GM19043 (cell line): ENCODE measurements around the gene ARIH2.
"Not testable (repeated sequence)": the region's sequence is repeated elsewhere in the genome, so short reads cannot be mapped to it uniquely, and the experiment has no call there.

Experiments used
- ATAC-seq: cut with Tn5 transposase; IDR thresholded peaks from one replicate; pipeline ENCODE4 v1.9.1; 2021; ENCODE audit warnings: low read depth; ENCODE audit not compliant: unreplicated experiment

ARIH2 gene

GRCh38 chr3:48918388-48919214 lies at the start of gene ARIH2:
Gene ARIH2, plus strand, starts transcription at chr3:48918842. Its CDS starts 8,717 bp downstream, at chr3:48927559.
- ATAC-seq: peak; percentile 75

GRCh38 chr3:48877671-48878070 lies 41.0 kb upstream of the ARIH2 start:
- no peak for ATAC-seq

- no peak for ATAC-seq
These were observed 39.2 kb upstream of the ARIH2 start for GRCh38 chr3:48879307-48879993.

DNA sequence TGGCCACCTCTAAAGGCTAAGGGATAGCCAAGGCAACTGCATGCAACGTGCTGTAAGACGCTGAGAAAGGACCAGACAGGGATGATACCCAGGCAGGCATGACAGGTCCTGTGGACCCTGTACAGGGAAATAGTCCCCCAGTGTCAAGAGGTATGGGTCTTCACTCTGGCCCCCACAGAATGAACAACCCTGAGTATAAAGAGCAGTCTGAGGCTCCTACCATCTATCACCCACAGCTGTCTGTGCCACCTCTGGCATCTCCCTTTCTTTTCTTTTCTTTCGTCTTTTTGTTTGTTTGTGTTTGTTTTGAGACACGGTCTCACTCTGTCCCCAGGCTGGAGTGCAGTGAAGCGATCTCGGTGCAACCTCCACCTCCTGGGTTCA lies 38.7 kb upstream of the ARIH2 start:
- ATAC-seq: no peak

GRCh38 chr3:48881006-48881405 lies 37.6 kb upstream of the ARIH2 start:
- no peak for ATAC-seq

DNA sequence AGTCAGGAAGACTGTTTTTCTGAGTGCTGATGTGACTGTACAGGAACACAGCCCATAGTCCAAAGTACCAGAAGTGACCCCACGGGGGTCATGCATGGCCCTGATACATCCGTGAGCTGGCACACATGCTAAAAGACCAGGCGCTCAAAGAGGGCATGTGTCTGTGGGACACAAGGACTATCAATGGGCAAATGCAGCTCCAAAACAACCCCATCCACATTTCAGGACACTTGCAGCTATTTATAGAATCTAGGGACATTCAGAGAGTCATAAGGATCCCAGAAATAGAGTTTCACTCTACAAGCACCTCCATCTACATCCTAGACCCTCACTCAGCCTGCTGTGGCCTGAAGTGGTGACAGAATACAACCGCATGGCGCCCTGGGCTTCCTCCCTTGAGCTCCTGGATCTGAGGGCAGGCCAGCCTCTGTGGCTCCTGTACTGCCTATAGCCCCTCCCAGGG lies 37.0 kb upstream of the ARIH2 start:
- no peak for ATAC-seq

GRCh38 chr3:48885753-48886152 lies 32.9 kb upstream of the ARIH2 start:
- no peak for ATAC-seq

- no peak for ATAC-seq
These were observed 27.0 kb upstream of the ARIH2 start for GRCh38 chr3:48891606-48892005.

DNA sequence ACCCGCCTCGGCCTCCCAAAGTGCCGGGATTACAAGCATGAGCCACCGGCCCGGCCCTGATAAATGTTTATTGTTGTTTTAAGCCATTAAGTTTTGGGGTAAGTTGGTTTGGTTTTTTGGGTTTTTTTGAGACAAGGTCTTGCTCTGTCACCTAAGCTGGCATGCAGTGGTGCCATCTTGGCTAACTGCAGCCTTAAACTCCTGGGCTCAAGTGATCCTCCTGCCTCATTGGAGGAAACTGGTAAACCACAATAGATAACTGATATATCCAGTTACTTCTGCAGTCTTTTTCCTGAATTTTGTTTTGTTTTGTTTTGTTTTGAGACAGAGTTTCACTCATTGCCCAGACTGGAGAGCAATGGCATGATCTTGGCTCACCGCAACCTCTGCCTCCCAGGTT lies 24.1 kb upstream of the ARIH2 start:
- ATAC-seq: no peak

- ATAC-seq: no peak
These were observed 21.7 kb upstream of the ARIH2 start for GRCh38 chr3:48896936-48897335.

DNA sequence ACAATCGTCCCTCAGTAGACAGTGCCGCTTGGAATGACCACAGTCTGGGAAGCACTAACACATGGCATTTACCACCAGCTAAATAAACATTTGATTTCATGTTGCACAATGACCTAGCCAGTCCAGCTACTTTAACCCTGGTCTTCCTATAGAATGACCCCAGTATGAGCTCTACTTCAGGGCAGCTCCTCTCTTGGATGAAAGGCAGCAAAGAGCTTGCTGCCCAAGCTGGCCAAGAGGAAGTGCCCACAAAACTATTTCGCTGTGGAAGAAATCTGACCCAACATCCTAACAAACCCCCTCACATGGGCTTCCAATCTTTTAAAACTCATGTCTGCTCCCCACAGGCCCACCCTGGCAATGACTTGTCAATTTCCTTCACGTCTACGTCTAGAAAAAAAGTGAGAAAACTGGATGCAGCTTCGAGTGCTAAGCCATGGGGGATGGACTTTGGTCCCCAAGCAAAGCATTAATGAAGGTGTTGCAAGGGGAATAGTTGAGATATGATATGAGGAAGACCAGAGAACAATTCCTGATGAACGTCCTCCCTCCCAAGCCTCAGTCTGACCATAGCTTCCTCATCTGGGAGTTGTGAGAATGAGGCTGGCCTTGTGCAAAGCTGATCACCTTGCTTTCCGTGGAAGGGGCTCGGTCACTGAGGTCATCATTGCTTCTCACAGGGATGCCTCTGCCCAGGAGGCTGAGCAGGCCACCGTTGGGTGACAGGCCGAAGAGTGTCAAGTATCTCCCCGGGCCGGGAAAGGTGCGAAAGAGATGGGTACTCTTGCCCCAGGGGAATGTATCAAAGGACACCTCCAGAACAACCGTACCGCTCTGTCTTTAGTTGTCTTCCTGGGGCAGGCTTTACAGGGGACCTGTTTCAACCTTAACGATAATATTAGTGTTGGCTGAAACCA lies 20.9 kb upstream of the ARIH2 start:
- peak; percentile 13 for ATAC-seq

DNA sequence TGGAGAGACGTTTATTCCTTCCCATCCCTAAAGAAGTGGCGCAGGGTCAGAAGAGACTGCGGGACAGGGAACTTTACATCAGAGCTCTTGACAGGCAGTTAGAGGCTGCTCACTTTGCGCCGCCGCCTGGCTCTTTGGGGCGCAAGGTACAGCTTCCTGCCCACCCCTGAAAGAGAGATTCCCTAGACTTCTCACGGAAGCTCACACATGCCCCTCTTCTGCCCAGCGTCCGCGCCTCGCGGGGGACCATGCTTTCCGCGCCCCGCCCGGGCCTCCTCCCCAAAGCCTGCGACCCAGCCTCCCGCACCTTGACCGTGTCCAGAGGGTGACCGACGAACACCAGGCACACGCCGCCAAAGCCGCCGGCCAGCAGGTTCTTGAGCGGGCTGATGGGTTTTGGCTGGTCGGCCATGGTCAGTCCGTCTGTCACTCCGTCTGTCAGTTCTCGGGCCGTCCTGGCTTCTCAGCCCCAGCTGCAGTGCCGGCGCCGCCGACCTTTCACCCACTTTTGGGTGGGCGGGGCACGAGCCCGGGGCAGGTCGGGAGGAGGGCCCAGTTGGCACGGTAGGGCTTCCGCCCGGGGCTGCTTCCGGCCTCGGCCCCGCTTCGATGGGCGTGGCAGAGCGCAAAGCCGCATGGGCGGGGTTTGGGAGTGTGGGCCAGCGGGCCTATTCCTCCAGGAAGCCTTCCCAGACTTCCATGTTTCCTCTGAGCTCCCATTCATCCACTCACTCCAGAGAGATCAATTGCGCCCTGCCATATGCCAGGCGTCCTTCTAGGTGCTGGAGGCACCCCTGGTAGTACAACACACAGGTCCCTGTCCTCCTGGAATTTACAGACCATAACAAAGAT lies 20.0 kb upstream of the ARIH2 start, which contains the start of gene SLC25A20:
TSS of gene SLC25A20 (minus strand) at position 500 of the 852 bp plus-strand sequence. CDS start at position 412, 88 bp downstream.
- ATAC-seq: peak; percentile 88

DNA sequence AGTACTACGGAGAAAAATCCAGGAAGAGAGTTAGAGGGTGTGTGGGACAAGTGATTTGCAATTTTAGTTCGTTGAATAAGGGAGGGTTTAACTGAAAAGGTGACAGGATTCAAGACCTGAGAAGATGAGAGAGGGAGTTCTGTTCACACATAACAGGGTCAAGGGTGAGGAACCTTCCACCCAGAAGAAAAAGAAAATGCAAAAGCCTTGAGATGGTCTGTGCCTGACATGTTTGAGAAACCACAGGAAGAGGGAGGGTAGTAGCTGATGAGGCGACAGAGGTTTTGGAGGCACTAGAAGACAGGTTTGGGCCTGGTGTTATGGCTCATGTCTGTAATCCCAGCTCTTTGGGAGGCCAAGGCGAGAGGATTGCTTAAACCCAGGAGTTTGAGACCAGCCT lies 19.4 kb upstream of the ARIH2 start:
- ATAC-seq: no peak

DNA sequence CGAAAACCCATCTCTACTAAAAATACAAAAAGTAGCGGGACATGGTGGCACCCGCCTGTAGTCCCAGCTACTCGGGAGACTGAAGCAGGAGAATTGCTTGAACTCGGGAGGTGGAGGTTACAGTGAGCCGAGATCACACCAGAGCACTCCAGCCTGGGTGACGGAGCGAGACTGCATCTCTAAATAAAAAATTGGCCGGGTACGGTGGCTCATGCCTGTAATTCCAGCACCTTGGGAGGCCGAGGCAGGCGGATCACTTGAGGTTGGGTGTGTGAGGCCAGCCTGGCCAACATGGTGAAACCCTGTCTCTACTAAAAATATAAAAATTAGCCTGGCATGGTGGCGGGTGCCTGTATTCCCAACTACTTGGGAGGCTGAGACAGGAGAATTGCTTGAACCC lies 11.6 kb upstream of the ARIH2 start:
- not testable (repeated sequence) for ATAC-seq

DNA sequence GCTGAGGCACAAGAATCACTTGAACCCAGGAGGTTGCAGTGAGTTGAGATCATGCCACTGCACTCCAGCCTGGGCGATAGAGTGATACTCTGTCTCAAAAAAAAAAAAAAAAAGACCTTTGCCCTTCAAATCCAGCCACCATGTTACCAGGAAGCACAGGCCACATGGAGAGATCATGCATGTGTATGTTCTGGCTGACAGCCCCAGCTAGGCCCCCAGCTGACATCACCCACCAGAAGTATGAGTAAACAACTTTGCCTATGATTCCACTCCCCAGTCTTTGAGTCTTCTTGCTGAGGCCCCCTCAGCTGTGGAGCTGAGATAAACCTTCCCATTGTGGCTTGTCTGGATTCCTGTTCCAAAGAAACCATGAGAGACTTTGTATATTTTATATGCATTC lies 3.3 kb upstream of the ARIH2 start:
- ATAC-seq: no peak

- peak; percentile 6 for ATAC-seq
These were observed 835 bp downstream of the ARIH2 start for GRCh38 chr3:48919215-48920138.

DNA sequence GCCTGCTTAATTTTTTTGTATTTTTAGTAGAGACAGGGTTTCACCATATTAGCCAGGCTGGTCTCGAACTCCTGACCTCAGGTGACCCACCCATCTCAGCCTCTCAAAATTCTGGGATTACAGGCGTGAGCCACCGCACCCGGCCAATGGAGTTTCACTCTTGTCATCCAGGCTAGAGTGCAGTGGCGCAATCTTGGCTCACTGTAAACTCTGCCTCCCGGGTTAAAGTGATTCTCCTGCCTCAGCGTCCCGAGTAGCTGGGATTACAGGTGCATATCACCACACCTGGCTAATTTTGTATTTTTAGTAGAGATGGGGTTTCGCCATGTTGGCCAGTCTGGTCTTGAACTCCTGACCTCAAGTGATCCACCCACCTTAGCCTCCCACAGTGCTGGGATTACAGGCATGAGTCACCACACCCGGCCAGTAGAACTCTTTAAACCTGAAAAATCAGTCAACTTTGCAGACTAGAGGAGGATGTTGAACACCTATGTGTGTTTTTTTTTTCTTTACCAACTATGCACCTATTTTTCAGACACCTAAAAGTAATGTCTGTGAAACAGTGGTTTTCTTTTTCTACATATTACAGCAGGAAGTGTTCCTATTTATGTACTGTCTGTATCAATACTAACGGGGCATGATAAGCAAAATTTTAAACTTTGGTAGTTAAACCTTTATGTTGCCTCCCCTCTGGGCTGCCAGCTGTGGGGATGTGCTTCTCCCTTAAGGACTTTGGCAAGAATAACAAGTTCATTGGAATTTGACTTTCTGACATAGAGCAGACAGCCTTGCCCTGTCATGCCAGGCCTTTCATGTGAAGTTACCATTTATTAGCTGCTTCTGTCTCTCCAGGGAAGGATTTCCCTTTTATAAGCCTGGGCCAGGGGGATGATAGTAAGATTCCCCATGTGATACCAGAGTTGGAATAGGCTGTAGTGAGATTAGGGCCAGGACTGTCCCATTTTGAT lies 8.1 kb downstream of the ARIH2 start:
- ATAC-seq: no peak

DNA sequence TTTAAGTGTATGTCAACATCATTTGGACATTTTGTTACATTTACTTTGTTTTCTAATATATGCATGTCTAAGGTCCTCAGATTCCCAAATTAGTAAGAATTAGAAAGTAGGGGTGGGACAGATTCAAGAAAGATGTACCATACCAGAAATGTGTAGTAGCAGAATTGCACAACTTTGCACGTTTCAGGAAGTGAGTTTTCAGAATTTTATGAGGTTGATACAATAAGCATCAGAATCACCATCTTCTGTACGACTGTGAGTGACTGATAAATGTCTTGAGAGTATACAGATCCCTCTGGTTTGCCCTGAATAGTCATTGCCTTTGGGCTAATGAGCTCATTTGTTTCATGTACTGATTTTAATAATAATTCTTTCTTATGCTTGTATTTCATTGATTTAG lies 9.3 kb downstream of the ARIH2 start:
- no peak for ATAC-seq
